ENCODE results near the gene KIFC1.

- TF ChIP-seq POLR2A (IDR thresholded peaks at IDR 0.05) (no peak), CTCF (IDR thresholded peaks at IDR 0.05) (no peak)
Measured at GRCh38 chr6:33372526-33373123, 19.0 kb upstream of the KIFC1 start.

Data from thyroid gland (tissue), 4 donors.